Panc1 (cell line): ENCODE results near the gene HIC2.
"Not testable (repeated sequence)": the region's sequence is repeated elsewhere in the genome, so short reads cannot be mapped to it uniquely, and the experiment has no call there.

Experiments used
- POLR2AphosphoS5 ChIP-seq: IDR thresholded peaks from 2 replicates; pipeline ENCODE4 v1.6.1; 2012; ENCODE audit warnings: mild to moderate bottlenecking, low read depth, low read length, moderate library complexity
- SIN3A ChIP-seq: IDR thresholded peaks from 2 replicates; pipeline ENCODE4 v1.6.1; 2012; ENCODE audit warnings: low read depth, mild to moderate bottlenecking, low read length, moderate library complexity, borderline replicate concordance; ENCODE audit not compliant: insufficient read depth
- TF ChIP-seq, protein P1 (sequence below): fragments of 450-650 bp; IDR thresholded peaks from 2 replicates; pipeline ENCODE4 v1.5.1; 2017; ENCODE audit warnings: mild to moderate bottlenecking
- TF ChIP-seq, protein P2 (sequence below), 2 experiments: IDR thresholded peaks; 2 replicates each; pipeline ENCODE4 v1.6.1; 2011 to 2012; ENCODE audit warnings: low read depth in 2 of 2, control low read depth in 1 of 2, low read length in 1 of 2, mild to moderate bottlenecking in 1 of 2, moderate library complexity in 1 of 2; ENCODE audit not compliant: insufficient read depth in 1 of 2

DNA sequence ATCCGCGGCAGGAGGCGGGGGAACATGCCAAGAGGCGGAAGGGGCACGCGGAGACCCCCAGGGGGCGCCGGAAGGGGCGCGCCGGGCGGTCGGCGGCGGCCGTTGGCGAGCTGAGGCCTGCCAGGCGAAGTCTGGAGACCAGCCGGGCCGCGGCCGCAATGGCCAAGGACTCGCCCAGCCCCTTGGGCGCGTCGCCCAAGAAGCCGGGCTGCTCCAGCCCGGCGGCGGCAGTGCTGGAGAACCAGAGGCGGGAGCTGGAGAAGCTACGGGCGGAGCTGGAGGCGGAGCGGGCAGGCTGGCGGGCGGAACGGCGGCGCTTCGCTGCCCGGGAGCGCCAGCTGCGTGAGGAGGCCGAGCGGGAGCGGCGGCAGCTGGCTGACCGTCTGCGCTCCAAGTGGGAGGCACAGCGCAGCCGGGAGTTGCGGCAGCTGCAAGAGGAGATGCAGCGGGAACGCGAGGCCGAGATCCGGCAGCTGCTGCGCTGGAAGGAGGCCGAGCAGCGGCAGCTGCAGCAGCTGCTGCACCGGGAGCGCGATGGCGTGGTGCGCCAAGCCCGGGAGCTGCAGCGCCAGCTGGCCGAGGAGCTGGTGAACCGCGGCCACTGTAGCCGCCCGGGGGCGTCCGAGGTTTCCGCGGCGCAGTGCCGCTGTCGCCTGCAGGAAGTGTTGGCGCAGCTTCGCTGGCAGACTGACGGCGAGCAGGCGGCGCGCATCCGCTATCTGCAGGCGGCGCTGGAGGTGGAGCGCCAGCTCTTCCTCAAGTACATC is 33.3 kb upstream of the HIC2 start, which contains the start of gene RIMBP3B:
- TF ChIP-seq, protein P1, sequence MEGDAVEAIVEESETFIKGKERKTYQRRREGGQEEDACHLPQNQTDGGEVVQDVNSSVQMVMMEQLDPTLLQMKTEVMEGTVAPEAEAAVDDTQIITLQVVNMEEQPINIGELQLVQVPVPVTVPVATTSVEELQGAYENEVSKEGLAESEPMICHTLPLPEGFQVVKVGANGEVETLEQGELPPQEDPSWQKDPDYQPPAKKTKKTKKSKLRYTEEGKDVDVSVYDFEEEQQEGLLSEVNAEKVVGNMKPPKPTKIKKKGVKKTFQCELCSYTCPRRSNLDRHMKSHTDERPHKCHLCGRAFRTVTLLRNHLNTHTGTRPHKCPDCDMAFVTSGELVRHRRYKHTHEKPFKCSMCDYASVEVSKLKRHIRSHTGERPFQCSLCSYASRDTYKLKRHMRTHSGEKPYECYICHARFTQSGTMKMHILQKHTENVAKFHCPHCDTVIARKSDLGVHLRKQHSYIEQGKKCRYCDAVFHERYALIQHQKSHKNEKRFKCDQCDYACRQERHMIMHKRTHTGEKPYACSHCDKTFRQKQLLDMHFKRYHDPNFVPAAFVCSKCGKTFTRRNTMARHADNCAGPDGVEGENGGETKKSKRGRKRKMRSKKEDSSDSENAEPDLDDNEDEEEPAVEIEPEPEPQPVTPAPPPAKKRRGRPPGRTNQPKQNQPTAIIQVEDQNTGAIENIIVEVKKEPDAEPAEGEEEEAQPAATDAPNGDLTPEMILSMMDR, result not testable (repeated sequence)
- TF ChIP-seq POLR2AphosphoS5, SIN3A: not testable (repeated sequence)
- TF ChIP-seq, protein P2, sequence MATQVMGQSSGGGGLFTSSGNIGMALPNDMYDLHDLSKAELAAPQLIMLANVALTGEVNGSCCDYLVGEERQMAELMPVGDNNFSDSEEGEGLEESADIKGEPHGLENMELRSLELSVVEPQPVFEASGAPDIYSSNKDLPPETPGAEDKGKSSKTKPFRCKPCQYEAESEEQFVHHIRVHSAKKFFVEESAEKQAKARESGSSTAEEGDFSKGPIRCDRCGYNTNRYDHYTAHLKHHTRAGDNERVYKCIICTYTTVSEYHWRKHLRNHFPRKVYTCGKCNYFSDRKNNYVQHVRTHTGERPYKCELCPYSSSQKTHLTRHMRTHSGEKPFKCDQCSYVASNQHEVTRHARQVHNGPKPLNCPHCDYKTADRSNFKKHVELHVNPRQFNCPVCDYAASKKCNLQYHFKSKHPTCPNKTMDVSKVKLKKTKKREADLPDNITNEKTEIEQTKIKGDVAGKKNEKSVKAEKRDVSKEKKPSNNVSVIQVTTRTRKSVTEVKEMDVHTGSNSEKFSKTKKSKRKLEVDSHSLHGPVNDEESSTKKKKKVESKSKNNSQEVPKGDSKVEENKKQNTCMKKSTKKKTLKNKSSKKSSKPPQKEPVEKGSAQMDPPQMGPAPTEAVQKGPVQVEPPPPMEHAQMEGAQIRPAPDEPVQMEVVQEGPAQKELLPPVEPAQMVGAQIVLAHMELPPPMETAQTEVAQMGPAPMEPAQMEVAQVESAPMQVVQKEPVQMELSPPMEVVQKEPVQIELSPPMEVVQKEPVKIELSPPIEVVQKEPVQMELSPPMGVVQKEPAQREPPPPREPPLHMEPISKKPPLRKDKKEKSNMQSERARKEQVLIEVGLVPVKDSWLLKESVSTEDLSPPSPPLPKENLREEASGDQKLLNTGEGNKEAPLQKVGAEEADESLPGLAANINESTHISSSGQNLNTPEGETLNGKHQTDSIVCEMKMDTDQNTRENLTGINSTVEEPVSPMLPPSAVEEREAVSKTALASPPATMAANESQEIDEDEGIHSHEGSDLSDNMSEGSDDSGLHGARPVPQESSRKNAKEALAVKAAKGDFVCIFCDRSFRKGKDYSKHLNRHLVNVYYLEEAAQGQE (IDR thresholded peaks at IDR 0.05; ENCODE audit: insufficient read depth in 1 of 2, low read depth in 2 of 2, low read length in 1 of 2), result not testable (repeated sequence)
